Fibroblast of mammary gland (primary cell): ENCODE measurements around the gene CHCHD5.
A peak's percentile ranks its signal among the peaks of the same experiment; 100 is the strongest.
"Not testable (repeated sequence)": the region's sequence is repeated elsewhere in the genome, so short reads cannot be mapped to it uniquely, and the experiment has no call there.

Experiments used
- DNase-seq: peaks from one replicate; pipeline ENCODE4 v3.0.0-alpha.2; 2010; ENCODE audit warnings: low read depth
- H3K4me3 ChIP-seq: 2 replicates; pipeline ENCODE4 v1.5.1; 2011; ENCODE audit warnings: low read depth, mild to moderate bottlenecking, low read length, moderate library complexity; ENCODE audit not compliant: control insufficient read depth
- TF ChIP-seq, protein P1 (sequence below): conservative IDR thresholded peaks from 2 replicates; pipeline ENCODE4 v1.5.1; 2011; ENCODE audit warnings: low read depth, low read length, inconsistent platforms; ENCODE audit not compliant: control insufficient read depth, insufficient read depth

Gene CHCHD5

DNA sequence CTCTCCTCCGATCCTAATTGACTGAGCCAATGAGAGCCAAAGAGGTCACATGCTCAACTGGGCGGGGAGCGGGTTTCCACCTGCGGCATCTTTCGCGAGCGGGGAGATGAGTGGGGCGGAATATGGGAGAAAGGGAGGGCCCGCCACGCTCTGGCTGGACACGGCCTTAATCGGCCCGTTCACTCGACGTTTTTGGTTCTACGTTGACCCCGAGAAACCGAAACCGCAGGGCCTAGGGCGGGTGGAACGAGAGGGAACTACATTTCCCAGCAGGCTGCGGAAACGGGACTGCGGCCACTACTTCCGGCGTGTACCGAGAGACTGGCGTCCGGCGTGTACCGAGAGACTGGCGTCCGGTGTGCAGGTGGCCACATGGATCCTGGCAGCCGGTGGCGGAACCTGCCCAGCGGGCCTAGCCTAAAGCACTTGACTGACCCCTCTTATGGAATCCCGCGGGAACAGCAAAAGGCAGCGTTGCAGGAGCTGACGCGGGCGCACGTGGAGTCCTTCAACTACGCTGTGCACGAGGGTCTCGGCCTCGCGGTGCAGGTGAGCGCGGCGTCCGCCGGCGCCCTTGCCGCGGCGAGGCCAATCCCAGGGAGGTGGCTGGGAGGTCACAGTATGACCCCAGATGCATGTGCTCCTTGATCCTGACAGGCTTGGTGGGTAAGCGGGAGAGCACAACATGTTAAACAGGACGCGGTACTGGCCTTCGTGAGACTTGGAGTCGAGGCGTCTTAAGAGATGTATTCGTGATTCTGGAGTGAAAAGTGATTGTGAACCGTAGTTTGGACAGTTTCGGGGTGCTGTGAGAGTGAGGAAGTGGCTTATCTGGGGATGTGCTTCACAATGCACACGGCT is 42.1 kb upstream of the CHCHD5 start, which contains the start of gene POLR1B:
Gene POLR1B, plus strand, starts transcription at position 343 of the 861 bp plus-strand sequence. Its CDS starts 30 bp downstream, at position 373.
- peak; percentile 77 for DNase-seq
- peak within 1 kb of the TSS; percentile 95 for H3K4me3 ChIP-seq
- TF ChIP-seq, protein P1, sequence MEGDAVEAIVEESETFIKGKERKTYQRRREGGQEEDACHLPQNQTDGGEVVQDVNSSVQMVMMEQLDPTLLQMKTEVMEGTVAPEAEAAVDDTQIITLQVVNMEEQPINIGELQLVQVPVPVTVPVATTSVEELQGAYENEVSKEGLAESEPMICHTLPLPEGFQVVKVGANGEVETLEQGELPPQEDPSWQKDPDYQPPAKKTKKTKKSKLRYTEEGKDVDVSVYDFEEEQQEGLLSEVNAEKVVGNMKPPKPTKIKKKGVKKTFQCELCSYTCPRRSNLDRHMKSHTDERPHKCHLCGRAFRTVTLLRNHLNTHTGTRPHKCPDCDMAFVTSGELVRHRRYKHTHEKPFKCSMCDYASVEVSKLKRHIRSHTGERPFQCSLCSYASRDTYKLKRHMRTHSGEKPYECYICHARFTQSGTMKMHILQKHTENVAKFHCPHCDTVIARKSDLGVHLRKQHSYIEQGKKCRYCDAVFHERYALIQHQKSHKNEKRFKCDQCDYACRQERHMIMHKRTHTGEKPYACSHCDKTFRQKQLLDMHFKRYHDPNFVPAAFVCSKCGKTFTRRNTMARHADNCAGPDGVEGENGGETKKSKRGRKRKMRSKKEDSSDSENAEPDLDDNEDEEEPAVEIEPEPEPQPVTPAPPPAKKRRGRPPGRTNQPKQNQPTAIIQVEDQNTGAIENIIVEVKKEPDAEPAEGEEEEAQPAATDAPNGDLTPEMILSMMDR: no peak

DNA sequence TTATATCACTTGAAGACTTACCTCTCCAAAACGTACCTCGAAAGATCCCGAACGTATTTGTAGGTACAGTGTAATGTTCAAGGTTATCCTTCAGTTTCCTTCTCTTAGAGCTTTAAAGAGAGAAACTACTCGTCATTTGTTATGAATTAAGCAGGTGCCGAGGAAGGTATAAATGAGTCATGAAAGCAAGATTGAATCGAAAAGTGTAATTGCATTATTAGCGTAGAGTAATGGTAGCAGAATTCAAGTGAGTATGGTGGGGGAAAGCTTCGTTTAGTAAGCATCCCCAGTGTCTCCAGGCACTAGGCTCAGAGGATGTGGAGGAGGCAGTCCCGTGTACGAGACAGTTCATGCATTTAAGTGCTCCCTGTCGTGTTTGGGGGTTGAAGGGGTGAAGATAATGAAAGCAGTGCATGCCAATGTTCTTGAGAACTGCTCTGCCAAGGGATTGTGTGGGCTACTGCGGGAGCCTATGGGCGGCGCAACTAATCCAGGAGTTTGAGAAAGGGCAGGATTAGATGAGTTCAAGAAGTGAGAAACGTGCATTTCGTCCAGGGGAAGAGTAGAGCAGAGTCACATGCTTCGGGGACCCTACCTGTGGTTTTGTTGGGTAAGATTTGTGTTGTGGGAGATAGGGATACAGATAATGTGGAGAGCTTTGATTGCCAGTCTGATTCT is 41.3 kb upstream of the CHCHD5 start:
- peak; percentile 21 for DNase-seq
- peak overlapping the region; percentile 95 for H3K4me3 ChIP-seq

DNA sequence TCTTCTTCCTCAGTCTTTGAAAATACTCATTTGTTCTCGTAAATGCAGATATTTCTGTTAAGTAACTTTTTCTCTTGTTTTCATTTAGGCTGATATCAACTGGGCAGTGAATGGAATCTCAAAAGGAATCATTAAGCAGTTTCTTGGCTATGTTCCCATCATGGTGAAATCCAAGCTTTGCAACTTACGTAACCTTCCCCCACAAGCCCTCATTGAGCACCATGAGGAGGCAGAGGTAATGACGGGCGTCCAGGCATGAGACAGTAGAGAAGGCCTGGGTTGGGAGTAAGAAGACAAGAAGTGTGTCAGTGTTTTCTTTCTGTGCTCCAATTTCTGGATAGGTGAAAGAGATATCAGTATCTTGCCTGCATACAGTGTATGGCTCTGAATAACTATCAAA is 37.1 kb upstream of the CHCHD5 start:
- no peak overlapping the region for H3K4me3 ChIP-seq
- peak; percentile 86 for DNase-seq
- TF ChIP-seq, protein P1: no peak

More for the DNA sequence above, 41.3 kb upstream of the CHCHD5 start:
- TF ChIP-seq, protein P1: no peak

DNA sequence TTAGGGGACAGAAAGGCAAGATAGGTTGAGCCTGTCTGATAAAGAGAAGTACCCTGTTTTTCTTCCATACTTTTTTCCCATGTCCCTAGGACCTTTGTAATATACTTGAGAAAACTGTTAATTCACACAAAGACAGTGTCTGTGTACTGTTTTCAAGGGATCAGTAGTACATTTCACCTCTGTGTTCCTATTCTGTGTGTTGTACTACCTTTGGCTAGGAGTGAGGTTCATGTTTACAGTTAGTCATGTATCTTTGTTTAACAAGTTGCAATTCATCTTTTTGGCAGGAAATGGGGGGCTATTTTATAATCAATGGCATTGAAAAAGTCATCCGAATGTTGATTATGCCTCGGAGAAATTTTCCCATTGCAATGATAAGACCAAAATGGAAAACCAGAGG is 35.4 kb upstream of the CHCHD5 start:
- H3K4me3 ChIP-seq: no peak overlapping the region
- TF ChIP-seq, protein P1: no peak
- no peak for DNase-seq

DNA sequence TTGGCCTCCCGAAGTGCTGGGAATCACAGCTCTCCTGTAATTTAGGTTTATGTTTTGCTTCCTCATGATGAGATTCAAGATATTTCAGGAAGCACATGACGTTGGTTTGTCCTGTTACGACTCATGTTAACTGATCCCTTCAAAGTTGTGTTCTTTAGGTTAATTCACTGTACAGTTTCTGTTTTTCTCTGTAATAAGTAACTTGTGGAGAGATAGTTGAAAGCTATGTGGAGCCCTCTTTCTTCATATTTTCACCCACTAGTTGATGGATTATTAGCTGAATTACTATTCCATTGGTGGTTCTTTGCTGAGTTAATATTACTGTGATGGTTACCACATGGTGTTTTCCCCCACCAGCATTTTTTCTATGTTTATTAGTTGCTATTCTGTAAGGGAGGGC is 18.3 kb upstream of the CHCHD5 start:
- peak; percentile 16 for DNase-seq
- TF ChIP-seq, protein P1: no peak
- no peak overlapping the region for H3K4me3 ChIP-seq

DNA sequence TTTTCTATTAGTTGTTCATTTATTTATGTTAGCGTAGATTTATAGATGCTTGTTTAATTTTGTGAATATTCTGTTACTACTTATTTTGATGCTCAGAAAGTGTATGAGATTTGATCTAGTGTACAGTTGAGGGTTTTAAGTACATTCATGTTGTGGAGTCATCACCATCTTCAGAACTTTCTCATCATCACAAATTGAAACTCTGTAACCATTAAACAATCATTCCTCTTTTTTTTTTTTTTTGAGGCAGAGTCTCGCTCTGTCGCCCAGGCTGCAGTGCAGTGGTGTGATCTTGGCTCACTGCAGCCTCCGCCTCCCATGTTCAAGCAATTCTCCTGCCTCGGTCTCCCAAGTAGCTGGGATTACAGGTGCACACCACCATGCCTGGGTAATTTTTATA is 17.9 kb upstream of the CHCHD5 start:
- not testable (repeated sequence) for DNase-seq, H3K4me3 ChIP-seq

DNA sequence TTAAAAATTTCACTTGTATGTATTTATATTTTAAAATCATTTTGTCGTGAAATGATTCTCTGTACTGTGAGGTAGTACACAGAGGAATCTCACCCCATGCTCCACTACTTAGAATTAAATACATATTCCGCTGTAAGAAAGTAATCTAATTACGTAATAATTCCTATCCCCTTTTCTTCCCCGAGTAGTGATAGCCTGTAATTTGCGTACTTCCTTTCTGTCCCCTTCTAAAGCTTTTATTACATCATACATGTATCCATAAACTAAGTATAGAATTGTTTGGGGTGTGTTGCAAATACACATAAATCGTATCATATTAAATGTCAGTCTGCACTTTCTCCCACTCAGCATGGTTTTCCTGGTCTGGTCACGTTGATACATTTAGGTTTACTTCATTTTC is 12.4 kb upstream of the CHCHD5 start:
- TF ChIP-seq, protein P1: no peak
- DNase-seq: no peak
- no peak overlapping the region for H3K4me3 ChIP-seq
